Adrenal gland (tissue), 5 donors: ENCODE data around the gene TMEM120B.

Experiments used
- POLR2A ChIP-seq, 2 donors: fragments of 450-650 bp; IDR thresholded peaks; one replicate each; pipeline ENCODE4 v1.6.1; 2017; ENCODE audit warnings: antibody characterized with exemption in 2 of 2, mild to moderate bottlenecking in 2 of 2, moderate library complexity in 1 of 2
- TF ChIP-seq, protein P1 (sequence below), 6 experiments: fragments of 450-650 bp in 4 of 6; fragments of 200-600 bp in 2 of 6; sonication (generic) in 1 of 6; IDR thresholded peaks; 1 replicate in 5 of 6; 2 replicates in 1 of 6; pipeline versions ENCODE4 v1.5.1 to v1.8.0; 2016 to 2021; ENCODE audit warnings: antibody characterized with exemption in 6 of 6, mild to moderate bottlenecking in 2 of 6, moderate library complexity in 1 of 6
- donor health status: DM: no; HTN: no; CAD: no.

DNA sequence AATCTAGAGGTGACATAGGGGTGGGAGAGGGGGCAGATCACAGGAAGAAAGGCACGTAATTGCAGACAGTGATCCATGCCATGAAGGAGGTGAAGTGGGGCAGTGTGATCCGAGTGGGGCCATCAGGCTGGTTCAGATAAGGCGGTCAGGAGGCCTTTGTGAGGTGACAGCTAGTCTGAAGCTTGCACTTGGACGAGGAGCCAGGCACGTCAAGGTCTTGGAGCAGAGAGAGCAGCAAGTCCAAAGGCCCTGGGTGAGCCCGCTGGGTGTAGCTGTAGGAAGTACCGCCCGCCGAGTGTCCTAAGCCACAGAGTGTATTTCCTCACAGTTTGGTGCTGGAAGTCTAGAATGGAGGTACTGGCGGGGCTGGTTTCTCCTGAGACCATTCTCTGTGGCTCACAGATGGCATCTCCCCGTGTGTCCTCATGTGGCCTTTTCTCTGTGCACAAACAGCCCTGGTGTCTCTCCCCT lies 57.3 kb downstream of the TMEM120B start:
- TF ChIP-seq, protein P1, sequence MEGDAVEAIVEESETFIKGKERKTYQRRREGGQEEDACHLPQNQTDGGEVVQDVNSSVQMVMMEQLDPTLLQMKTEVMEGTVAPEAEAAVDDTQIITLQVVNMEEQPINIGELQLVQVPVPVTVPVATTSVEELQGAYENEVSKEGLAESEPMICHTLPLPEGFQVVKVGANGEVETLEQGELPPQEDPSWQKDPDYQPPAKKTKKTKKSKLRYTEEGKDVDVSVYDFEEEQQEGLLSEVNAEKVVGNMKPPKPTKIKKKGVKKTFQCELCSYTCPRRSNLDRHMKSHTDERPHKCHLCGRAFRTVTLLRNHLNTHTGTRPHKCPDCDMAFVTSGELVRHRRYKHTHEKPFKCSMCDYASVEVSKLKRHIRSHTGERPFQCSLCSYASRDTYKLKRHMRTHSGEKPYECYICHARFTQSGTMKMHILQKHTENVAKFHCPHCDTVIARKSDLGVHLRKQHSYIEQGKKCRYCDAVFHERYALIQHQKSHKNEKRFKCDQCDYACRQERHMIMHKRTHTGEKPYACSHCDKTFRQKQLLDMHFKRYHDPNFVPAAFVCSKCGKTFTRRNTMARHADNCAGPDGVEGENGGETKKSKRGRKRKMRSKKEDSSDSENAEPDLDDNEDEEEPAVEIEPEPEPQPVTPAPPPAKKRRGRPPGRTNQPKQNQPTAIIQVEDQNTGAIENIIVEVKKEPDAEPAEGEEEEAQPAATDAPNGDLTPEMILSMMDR (IDR thresholded peaks at IDR 0.05), result no peak
- TF ChIP-seq POLR2A (IDR thresholded peaks at IDR 0.05), result peak in 1 of 2 donors; percentile 43
